Activated naive CD8-positive, alpha-beta T cell treated with anti-CD3 and anti-CD28 coated beads, Interleukin-2, amount 10 ng/mL, durations not matched to agents 7 days and 5 days (primary cell): Measurements from ENCODE around the gene TRIM52. TPM values are rescaled to one million over a fixed set of nuclear protein-coding genes. Genes with fewer than 3 reads are reported as not detected.
A peak's percentile ranks its signal among the peaks of the same experiment; 100 is the strongest.
"Not testable (repeated sequence)": the region's sequence is repeated elsewhere in the genome, so short reads cannot be mapped to it uniquely, and the experiment has no call there.

ENCODE experiments used
- ATAC-seq: fragments of 150-1000 bp; cut with Tn5 transposase; one replicate; pipeline ENCODE4 v1.10.0; 2021; ENCODE audit warnings: low read depth, moderate library complexity
- POLR2A ChIA-PET: fragments of 350-600 bp; sonication (Branson Sonifier 250); formaldehyde crosslinking; loops from one replicate; lab custom pipeline; 2021; ENCODE audit warnings: antibody characterized with exemption; lab: Charles Lee
- DNase-seq: peaks from one replicate; pipeline ENCODE4 v3.0.0; 2021
- H3K27ac Mint-ChIP-seq: one replicate; pipeline ENCODE4 v1.8.0; 2022; ENCODE audit warnings: mild to moderate bottlenecking, mixed read lengths
- H3K27me3 Mint-ChIP-seq: one replicate; pipeline ENCODE4 v1.8.0; 2022; ENCODE audit warnings: mild to moderate bottlenecking, moderate library complexity, mixed read lengths
- H3K36me3 Mint-ChIP-seq: one replicate; pipeline ENCODE4 v1.8.0; 2021; ENCODE audit warnings: mild to moderate bottlenecking, mixed read lengths
- H3K4me1 Mint-ChIP-seq: one replicate; pipeline ENCODE4 v1.8.0; 2021; ENCODE audit warnings: mixed read lengths
- H3K4me3 Mint-ChIP-seq: one replicate; pipeline ENCODE4 v1.8.0; 2022; ENCODE audit warnings: mild to moderate bottlenecking, moderate library complexity, mixed read lengths
- H3K9me3 Mint-ChIP-seq: one replicate; pipeline ENCODE4 v1.8.0; 2021; ENCODE audit warnings: mixed read lengths
- microRNA-seq: library from miRNA; unstranded; fragments of <30 nt; microRNA quantifications from one replicate; pipeline ENCODE4 v1.2.0, GENCODE V29; 2022
- total RNA-seq, 2 experiments: library from RNA; stranded (reverse); gene quantifications; one replicate each; pipeline ENCODE4 v1.2.3, GENCODE V29; 2021

Gene TRIM52
- total RNA-seq, 2 experiments from 2014 or later: 43.0 to 43.5 TPM

GRCh38 chr5:181214249-181214648 is 46.7 kb downstream of the TRIM52 start:
- H3K4me3 Mint-ChIP-seq, DNase-seq, ATAC-seq, H3K9me3 Mint-ChIP-seq, H3K27me3 Mint-ChIP-seq, POLR2A ChIA-PET, H3K27ac Mint-ChIP-seq, H3K36me3 Mint-ChIP-seq: not testable (repeated sequence)
- H3K4me1 Mint-ChIP-seq: peaks cover 16% of the 10 kb centered on the region

- Mint-ChIP-seq H3K27me3 (no peaks in the 10 kb centered on the region), H3K9me3 (no peaks in the 10 kb centered on the region), H3K36me3 (no peaks in the 10 kb centered on the region), H3K27ac (no peak overlapping the region), H3K4me1 (peaks cover 13% of the 10 kb centered on the region), H3K4me3 (no peak overlapping the region)
- POLR2A ChIA-PET: no interaction called here
- no peak for ATAC-seq
- DNase-seq: no peak
Measured at GRCh38 chr5:181212934-181213333, 48.0 kb downstream of the TRIM52 start.

- DNase-seq (no peak), ATAC-seq (no peak)
- no peaks in the 10 kb centered on the region for H3K9me3 Mint-ChIP-seq
- no peaks in the 10 kb centered on the region for H3K27me3 Mint-ChIP-seq
- no peak overlapping the region for H3K27ac Mint-ChIP-seq
- no peaks in the 10 kb centered on the region for H3K36me3 Mint-ChIP-seq
- H3K4me1 Mint-ChIP-seq: peaks cover 15% of the 10 kb centered on the region
- no peak overlapping the region for H3K4me3 Mint-ChIP-seq
- POLR2A ChIA-PET: no interaction called here
Measured at GRCh38 chr5:181212080-181212479, 48.9 kb downstream of the TRIM52 start.

GRCh38 chr5:181211208-181211607 is 49.7 kb downstream of the TRIM52 start:
- Mint-ChIP-seq H3K4me3 (no peak overlapping the region), H3K36me3 (peaks cover 2% of the 10 kb centered on the region), H3K9me3 (no peaks in the 10 kb centered on the region), H3K27me3 (peaks cover 3% of the 10 kb centered on the region), H3K4me1 (peaks cover 18% of the 10 kb centered on the region), H3K27ac (no peak overlapping the region)
- POLR2A ChIA-PET: interaction anchor here (0.6 kb wide), 1 partner anchor 9 kb away, joined by 4 read pairs; no protein-coding TSS in a partner anchor
- DNase-seq (no peak), ATAC-seq (no peak)

- H3K36me3 Mint-ChIP-seq, H3K27ac Mint-ChIP-seq, DNase-seq, ATAC-seq, H3K4me3 Mint-ChIP-seq, H3K9me3 Mint-ChIP-seq, H3K27me3 Mint-ChIP-seq: not testable (repeated sequence)
- POLR2A ChIA-PET: interaction anchor here (0.6 kb wide), 1 partner anchor 8 kb away, joined by 4 read pairs; no protein-coding TSS in a partner anchor
- H3K4me1 Mint-ChIP-seq: peaks cover 22% of the 10 kb centered on the region
Measured at GRCh38 chr5:181210698-181211097, 50.2 kb downstream of the TRIM52 start.

GRCh38 chr5:181210148-181210547 is 50.8 kb downstream of the TRIM52 start:
- H3K27ac Mint-ChIP-seq, H3K9me3 Mint-ChIP-seq: not testable (repeated sequence)

GRCh38 chr5:181209006-181209405 is 51.9 kb downstream of the TRIM52 start:
- Mint-ChIP-seq H3K4me1 (peaks cover 27% of the 10 kb centered on the region), H3K27me3 (peaks cover 15% of the 10 kb centered on the region)
- not testable (repeated sequence) for H3K4me3 Mint-ChIP-seq, H3K9me3 Mint-ChIP-seq, ATAC-seq, H3K36me3 Mint-ChIP-seq, DNase-seq, H3K27ac Mint-ChIP-seq
- POLR2A ChIA-PET: interaction anchor here (5.0 to 6.5 kb wide), 2 partner anchors 15 to 18 kb away, joined by 52 to 131 read pairs; partner anchors contain the start of gene TRIM41

More at GRCh38 chr5:181210148-181210547, 50.8 kb downstream of the TRIM52 start:
- H3K4me3 Mint-ChIP-seq, POLR2A ChIA-PET, DNase-seq, ATAC-seq, H3K36me3 Mint-ChIP-seq: not testable (repeated sequence)
- Mint-ChIP-seq H3K4me1 (peaks cover 25% of the 10 kb centered on the region), H3K27me3 (peaks cover 12% of the 10 kb centered on the region)

- no peak overlapping the region for H3K27ac Mint-ChIP-seq
- POLR2A ChIA-PET: interaction anchor here (1.0 to 6.5 kb wide), 11 partner anchors 9 to 53 kb away, joined by 3 to 131 read pairs (median 11); partner anchors contain the start of genes TRIM41 and TRIM52
- H3K36me3 Mint-ChIP-seq: peaks cover 2% of the 10 kb centered on the region
- DNase-seq (no peak), ATAC-seq (no peak)
- peak overlapping the region; percentile 86 for H3K4me3 Mint-ChIP-seq
- H3K9me3 Mint-ChIP-seq: no peaks in the 10 kb centered on the region
- H3K4me1 Mint-ChIP-seq: peaks cover 29% of the 10 kb centered on the region
- peaks cover 23% of the 10 kb centered on the region for H3K27me3 Mint-ChIP-seq
Measured at GRCh38 chr5:181207960-181208253, 53.0 kb downstream of the TRIM52 start.

GRCh38 chr5:181207214-181207959 is 53.6 kb downstream of the TRIM52 start:
- DNase-seq (peak; percentile 77), ATAC-seq (peak; percentile 58)
- POLR2A ChIA-PET: interaction anchor here (0.6 to 6.5 kb wide), 15 partner anchors 9 to 391 kb away, joined by 3 to 131 read pairs (median 4); partner anchors contain the start of genes TRIM41 and TRIM52
- H3K36me3 Mint-ChIP-seq: peaks cover 2% of the 10 kb centered on the region
- peaks cover 28% of the 10 kb centered on the region for H3K27me3 Mint-ChIP-seq
- H3K9me3 Mint-ChIP-seq: no peaks in the 10 kb centered on the region
- H3K27ac Mint-ChIP-seq: peak overlapping the region; percentile 87
- H3K4me1 Mint-ChIP-seq: peaks cover 29% of the 10 kb centered on the region
- H3K4me3 Mint-ChIP-seq: peak overlapping the region; percentile 86

GRCh38 chr5:181205761-181206649 is 54.9 kb downstream of the TRIM52 start:
- Mint-ChIP-seq H3K36me3 (peaks cover 2% of the 10 kb centered on the region), H3K4me1 (peaks cover 27% of the 10 kb centered on the region), H3K27ac (peak overlapping the region; percentile 87), H3K27me3 (peaks cover 36% of the 10 kb centered on the region), H3K4me3 (peak overlapping the region; percentile 86), H3K9me3 (no peaks in the 10 kb centered on the region)
- DNase-seq (peak; percentile 49), ATAC-seq (no peak)
- POLR2A ChIA-PET: interaction anchor here (1.0 to 6.5 kb wide), 8 partner anchors 11 to 55 kb away, joined by 3 to 131 read pairs (median 16); partner anchors contain the start of genes TRIM41 and TRIM52

Small RNA genes lying within 50 kb of the gene (microRNA-seq; reads per million reads assigned to microRNA genes)
- gene MIR4638: 3.5 reads per million

Other genes starting within 250 kb of the TRIM52 start
- not detected for gene BTNL9, start 220.9 kb downstream of the TRIM52 start, total RNA-seq
- gene OR2V1, start 130.0 kb downstream of the TRIM52 start, total RNA-seq: not detected
- gene OR2V2, start 113.6 kb downstream of the TRIM52 start, total RNA-seq: not detected
- 1 to 10 TPM; 2.5 to 2.6 TPM for gene TRIM7, start 55.9 kb downstream of the TRIM52 start, total RNA-seq
- 10 to 100 TPM; 44.5 to 49.7 TPM for gene TRIM41, start 37.9 kb downstream of the TRIM52 start, total RNA-seq
- 1,000 to 10,000 TPM; 1,741 to 1,808 TPM for gene RACK1, start 17.2 kb downstream of the TRIM52 start, total RNA-seq
- gene OR4F3, start 106.1 kb upstream of the TRIM52 start, total RNA-seq: not detected